ENCODE data around the gene APOB. TPM values are rescaled to one million over a fixed set of nuclear protein-coding genes. Genes with fewer than 3 reads are reported as not detected.

APOB gene
- total RNA-seq, 1 experiment from 2014 or later = not detected

DNA sequence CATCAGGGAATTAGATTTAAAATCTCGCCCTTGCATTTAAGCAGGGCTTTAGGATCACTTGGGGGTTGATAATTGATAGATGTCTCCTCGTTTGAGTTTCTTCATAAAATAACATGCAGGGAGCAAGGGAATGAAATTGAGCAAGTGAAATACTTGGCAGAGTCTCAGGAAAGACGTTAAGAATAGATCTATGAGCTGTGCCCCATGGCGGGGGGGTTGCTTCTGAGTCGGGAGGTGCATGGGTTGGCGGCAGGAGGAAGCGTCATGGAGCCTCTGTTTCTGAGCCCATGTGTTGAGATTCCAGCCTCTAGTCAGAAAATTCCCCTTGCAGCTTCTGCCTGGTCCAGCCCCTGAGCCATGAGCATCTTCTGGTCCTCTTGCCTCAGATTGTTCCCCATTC lies 82.0 kb downstream of the APOB start:
- Histone ChIP-seq H3K9ac (ENCODE audit: low read length) (no peak overlapping the region), H3K9me3 (ENCODE audit: low read length) (no peaks in the 10 kb centered on the region), H3K9me2 (replicated peaks; ENCODE audit: low read length) (no peaks in the 10 kb centered on the region), H2AFZ (ENCODE audit: low read length) (no peak overlapping the region), H3K4me1 (ENCODE audit: insufficient read depth, low read length) (no peaks in the 10 kb centered on the region), H3K27me3 (ENCODE audit: low read length) (peaks cover 32% of the 10 kb centered on the region), H3F3A (ENCODE audit: low read length, unreplicated experiment) (no peaks in the 10 kb centered on the region), H3K79me2 (ENCODE audit: low read length) (no peaks in the 10 kb centered on the region), H3K4me3 (ENCODE audit: low read length) (no peak overlapping the region), H3K27ac (ENCODE audit: low read length) (no peak overlapping the region), H4K20me1 (ENCODE audit: low read length) (no peaks in the 10 kb centered on the region), H3K4me2 (ENCODE audit: low read length) (no peak overlapping the region), H3K36me3 (ENCODE audit: low read depth, low read length) (no peaks in the 10 kb centered on the region)
- ATAC-seq (no peak), DNase-seq (no peak)
- POLR2A ChIA-PET (ENCODE audit: unreplicated experiment) = no interaction called here
- BruUV-seq (replicated peaks) = no TSS peak
- no peak for TF ChIP-seq EZH2 (IDR thresholded peaks at IDR 0.05; ENCODE audit: low read length, unreplicated experiment)
- TF ChIP-seq EZH2phosphoT487 (IDR thresholded peaks at IDR 0.05; ENCODE audit: borderline replicate concordance, low read length) = no peak
- CTCF ChIA-PET = interaction anchor here (1.3 kb wide), 1 partner anchor 300 kb away, joined by 3 read pairs; no protein-coding TSS in a partner anchor
- intact Hi-C loops (cut with micrococcal nuclease) = no loop called here

DNA sequence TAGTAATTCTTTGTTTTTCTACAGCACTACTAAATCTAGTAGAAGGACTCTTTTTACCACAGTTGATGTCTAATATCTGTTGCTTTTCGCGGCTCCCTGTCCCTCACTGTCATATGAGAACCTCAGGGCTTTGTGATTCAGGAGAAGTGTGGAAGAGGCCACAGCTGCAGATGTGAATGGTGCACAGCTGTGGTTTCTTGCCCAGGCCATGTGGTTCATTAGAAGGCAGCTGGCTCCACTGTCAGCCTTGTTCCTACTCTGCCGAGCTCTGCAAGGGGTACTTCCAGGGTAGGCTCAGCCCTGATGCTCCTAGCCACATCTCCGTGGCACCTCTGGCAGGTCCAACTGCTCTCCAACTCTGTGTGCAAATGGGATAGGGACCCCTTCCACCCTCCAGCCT lies 83.9 kb downstream of the APOB start:
- Histone ChIP-seq H3F3A (ENCODE audit: low read length, unreplicated experiment) (no peaks in the 10 kb centered on the region), H3K4me3 (ENCODE audit: low read length) (no peak overlapping the region), H3K9ac (ENCODE audit: low read length) (no peak overlapping the region), H3K4me1 (ENCODE audit: insufficient read depth, low read length) (no peaks in the 10 kb centered on the region), H3K9me2 (replicated peaks; ENCODE audit: low read length) (no peaks in the 10 kb centered on the region), H3K4me2 (ENCODE audit: low read length) (no peak overlapping the region), H3K27ac (ENCODE audit: low read length) (no peak overlapping the region), H3K27me3 (ENCODE audit: low read length) (peaks cover 13% of the 10 kb centered on the region), H3K9me3 (ENCODE audit: low read length) (no peaks in the 10 kb centered on the region), H2AFZ (ENCODE audit: low read length) (no peak overlapping the region), H3K36me3 (ENCODE audit: low read depth, low read length) (no peaks in the 10 kb centered on the region), H3K79me2 (ENCODE audit: low read length) (no peaks in the 10 kb centered on the region), H4K20me1 (ENCODE audit: low read length) (no peaks in the 10 kb centered on the region)
- ATAC-seq (no peak), DNase-seq (no peak)
- intact Hi-C loops (cut with micrococcal nuclease) = no loop called here
- no TSS peak for BruUV-seq (replicated peaks)
- CTCF ChIA-PET = no interaction called here
- TF ChIP-seq EZH2phosphoT487 (IDR thresholded peaks at IDR 0.05; ENCODE audit: borderline replicate concordance, low read length) (no peak), EZH2 (IDR thresholded peaks at IDR 0.05; ENCODE audit: low read length, unreplicated experiment) (no peak)
- POLR2A ChIA-PET (ENCODE audit: unreplicated experiment) = no interaction called here

DNA sequence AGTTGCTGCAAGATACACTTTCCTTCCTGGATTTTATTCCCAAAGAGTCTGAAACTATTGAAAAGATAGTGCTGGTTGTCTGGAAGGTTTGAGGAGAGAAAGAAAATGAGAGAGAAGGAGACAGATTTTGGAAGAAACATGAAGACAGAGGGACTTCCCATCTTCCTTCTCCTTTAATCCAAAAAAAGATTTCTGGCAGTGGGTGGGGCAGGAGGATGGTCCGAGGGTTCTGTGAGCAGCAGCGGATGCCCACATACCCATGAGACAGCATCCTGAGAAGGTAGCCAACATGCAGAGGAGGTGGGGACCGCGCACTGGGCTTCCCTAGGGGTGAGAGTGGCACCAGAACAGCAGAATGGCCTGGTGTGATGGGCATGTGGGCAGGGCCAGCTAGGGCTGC lies 84.6 kb downstream of the APOB start:
- ATAC-seq (no peak), DNase-seq (no peak)
- Histone ChIP-seq H2AFZ (ENCODE audit: low read length) (no peak overlapping the region), H3K9ac (ENCODE audit: low read length) (no peak overlapping the region), H4K20me1 (ENCODE audit: low read length) (no peaks in the 10 kb centered on the region), H3K36me3 (ENCODE audit: low read depth, low read length) (no peaks in the 10 kb centered on the region), H3K9me3 (ENCODE audit: low read length) (no peaks in the 10 kb centered on the region), H3K4me3 (ENCODE audit: low read length) (no peak overlapping the region), H3K79me2 (ENCODE audit: low read length) (no peaks in the 10 kb centered on the region), H3K27me3 (ENCODE audit: low read length) (peaks cover 10% of the 10 kb centered on the region; the same call in 1 of the 2 replicates), H3F3A (ENCODE audit: low read length, unreplicated experiment) (no peaks in the 10 kb centered on the region), H3K27ac (ENCODE audit: low read length) (no peak overlapping the region), H3K9me2 (replicated peaks; ENCODE audit: low read length) (no peaks in the 10 kb centered on the region), H3K4me1 (ENCODE audit: insufficient read depth, low read length) (no peaks in the 10 kb centered on the region), H3K4me2 (ENCODE audit: low read length) (no peak overlapping the region)
- ChIA-PET POLR2A (ENCODE audit: unreplicated experiment) (no interaction called here), CTCF (no interaction called here)
- no TSS peak for BruUV-seq (replicated peaks)
- intact Hi-C loops (cut with micrococcal nuclease) = no loop called here
- TF ChIP-seq, protein P1, sequence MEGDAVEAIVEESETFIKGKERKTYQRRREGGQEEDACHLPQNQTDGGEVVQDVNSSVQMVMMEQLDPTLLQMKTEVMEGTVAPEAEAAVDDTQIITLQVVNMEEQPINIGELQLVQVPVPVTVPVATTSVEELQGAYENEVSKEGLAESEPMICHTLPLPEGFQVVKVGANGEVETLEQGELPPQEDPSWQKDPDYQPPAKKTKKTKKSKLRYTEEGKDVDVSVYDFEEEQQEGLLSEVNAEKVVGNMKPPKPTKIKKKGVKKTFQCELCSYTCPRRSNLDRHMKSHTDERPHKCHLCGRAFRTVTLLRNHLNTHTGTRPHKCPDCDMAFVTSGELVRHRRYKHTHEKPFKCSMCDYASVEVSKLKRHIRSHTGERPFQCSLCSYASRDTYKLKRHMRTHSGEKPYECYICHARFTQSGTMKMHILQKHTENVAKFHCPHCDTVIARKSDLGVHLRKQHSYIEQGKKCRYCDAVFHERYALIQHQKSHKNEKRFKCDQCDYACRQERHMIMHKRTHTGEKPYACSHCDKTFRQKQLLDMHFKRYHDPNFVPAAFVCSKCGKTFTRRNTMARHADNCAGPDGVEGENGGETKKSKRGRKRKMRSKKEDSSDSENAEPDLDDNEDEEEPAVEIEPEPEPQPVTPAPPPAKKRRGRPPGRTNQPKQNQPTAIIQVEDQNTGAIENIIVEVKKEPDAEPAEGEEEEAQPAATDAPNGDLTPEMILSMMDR (conservative IDR thresholded peaks at IDR 0.05; ENCODE audit: low read depth, low read length) = no peak
- TF ChIP-seq EZH2 (IDR thresholded peaks at IDR 0.05; ENCODE audit: low read length, unreplicated experiment) (no peak), EZH2phosphoT487 (IDR thresholded peaks at IDR 0.05; ENCODE audit: borderline replicate concordance, low read length) (no peak)

All from PC-3 (cell line).